ENCODE results near the gene MEGF6.

The MEGF6 gene

GRCh38 chr1:3453891-3454810 lies 157.2 kb downstream of the MEGF6 start, which contains the start of gene ARHGEF16:
Gene ARHGEF16 (plus strand): TSS chr1:3454665. CDS start chr1:3463085, 8,420 bp downstream.
- DNase-seq = peak; percentile 71

- DNase-seq = peak; percentile 49
Observed at GRCh38 chr1:3453203-3453761, 158.0 kb downstream of the MEGF6 start.

GRCh38 chr1:3452866-3453175 lies 158.5 kb downstream of the MEGF6 start:
- DNase-seq = no peak

- no peak for DNase-seq
Observed at GRCh38 chr1:3451994-3452865, 159.1 kb downstream of the MEGF6 start.

GRCh38 chr1:3450983-3451382 lies 160.3 kb downstream of the MEGF6 start:
- no peak for DNase-seq

GRCh38 chr1:3450202-3450863 lies 161.0 kb downstream of the MEGF6 start:
- DNase-seq = no peak

- no peak for DNase-seq
Observed at GRCh38 chr1:3444736-3445135, 166.6 kb downstream of the MEGF6 start.

- no peak for DNase-seq
Observed at GRCh38 chr1:3444298-3444697, 167.0 kb downstream of the MEGF6 start.

- no peak for DNase-seq
Observed at GRCh38 chr1:3443807-3444206, 167.5 kb downstream of the MEGF6 start.

- DNase-seq = no peak
Observed at GRCh38 chr1:3442901-3443300, 168.4 kb downstream of the MEGF6 start.

GRCh38 chr1:3442331-3442730 lies 169.0 kb downstream of the MEGF6 start:
- DNase-seq = no peak

GRCh38 chr1:3441880-3442279 lies 169.4 kb downstream of the MEGF6 start:
- no peak for DNase-seq

- no peak for DNase-seq
Observed at GRCh38 chr1:3441410-3441847, 169.9 kb downstream of the MEGF6 start.

GRCh38 chr1:3440711-3441409 lies 170.4 kb downstream of the MEGF6 start:
- DNase-seq = no peak

GRCh38 chr1:3440300-3440681 lies 171.0 kb downstream of the MEGF6 start:
- no peak for DNase-seq

All from NCI-H2171 (cell line).